GM23248 (cell line): ENCODE measurements around the gene DHX29. TPM values are rescaled to one million over a fixed set of nuclear protein-coding genes. Genes with fewer than 3 reads are reported as not detected.

ENCODE experiments used
- DNase-seq: peaks from one replicate; pipeline ENCODE4 v3.0.0-alpha.2; 2015
- H2AFZ ChIP-seq: fragments of 200-600 bp; sonication (generic); 2 replicates; pipeline ENCODE4 v1.6.1; 2016; ENCODE audit warnings: antibody characterized with exemption
- H3F3A ChIP-seq: fragments of 200-600 bp; sonication (generic); 2 replicates; pipeline ENCODE4 v1.6.1; 2016; ENCODE audit warnings: mild to moderate bottlenecking, antibody characterized with exemption, mixed run types; ENCODE audit not compliant: insufficient read depth
- H3K27ac ChIP-seq: fragments of 200-600 bp; sonication (generic); 2 replicates; pipeline ENCODE4 v1.5.1; 2016; ENCODE audit warnings: mild to moderate bottlenecking
- H3K27me3 ChIP-seq: fragments of 200-600 bp; sonication (generic); replicated peaks from 2 replicates; pipeline ENCODE4 v1.6.1; 2016; ENCODE audit warnings: mild to moderate bottlenecking; ENCODE audit not compliant: insufficient read depth
- H3K36me3 ChIP-seq: fragments of 200-600 bp; sonication (generic); 2 replicates; pipeline ENCODE4 v1.6.1; 2016; ENCODE audit warnings: low read depth, mild to moderate bottlenecking
- H3K4me1 ChIP-seq: fragments of 200-600 bp; sonication (generic); 2 replicates; pipeline ENCODE4 v1.6.1; 2016; ENCODE audit warnings: mild to moderate bottlenecking; ENCODE audit not compliant: insufficient read depth
- H3K4me2 ChIP-seq: fragments of 200-600 bp; sonication (generic); one replicate; pipeline ENCODE4 v1.6.1; 2016; ENCODE audit warnings: mild to moderate bottlenecking; ENCODE audit not compliant: unreplicated experiment
- H3K4me3 ChIP-seq: fragments of 200-600 bp; sonication (generic); 2 replicates; pipeline ENCODE4 v1.5.1; 2016; ENCODE audit warnings: mild to moderate bottlenecking
- H3K79me2 ChIP-seq: fragments of 200-600 bp; sonication (generic); 2 replicates; pipeline ENCODE4 v1.6.1; 2016; ENCODE audit warnings: mild to moderate bottlenecking; ENCODE audit not compliant: insufficient read depth
- H3K9ac ChIP-seq: fragments of 200-600 bp; sonication (generic); 2 replicates; pipeline ENCODE4 v1.6.1; 2016; ENCODE audit warnings: mild to moderate bottlenecking
- H3K9me2 ChIP-seq: fragments of 200-600 bp; sonication (generic); 2 replicates; pipeline ENCODE4 v1.6.1; 2016; ENCODE audit warnings: mixed run types, mild to moderate bottlenecking, moderate library complexity; ENCODE audit not compliant: insufficient read depth
- H3K9me3 ChIP-seq: fragments of 200-600 bp; sonication (generic); one replicate; pipeline ENCODE4 v1.6.1; 2017; ENCODE audit warnings: low read depth
- H4K20me1 ChIP-seq: fragments of 200-600 bp; sonication (generic); 2 replicates; pipeline ENCODE4 v1.6.0; 2016; ENCODE audit not compliant: insufficient read depth
- EZH2 ChIP-seq: fragments of 200-600 bp; sonication (generic); IDR thresholded peaks from 2 replicates; pipeline ENCODE4 v1.6.1; 2018; ENCODE audit warnings: antibody characterized with exemption, mild to moderate bottlenecking; ENCODE audit not compliant: insufficient read depth, poor library complexity, severe bottlenecking
- EZH2phosphoT487 ChIP-seq: fragments of 200-600 bp; sonication (generic); IDR thresholded peaks from 2 replicates; pipeline ENCODE4 v1.6.1; 2018; ENCODE audit warnings: antibody characterized with exemption, moderate library complexity, mild to moderate bottlenecking, low read depth; ENCODE audit not compliant: insufficient read depth
- WGBS, 2 experiments: methylation state at CpG; one replicate each; pipeline ENCODE4 v1.1.6; 2015 to 2017; ENCODE audit warnings: low lambda C conversion rate in 2 of 2, low coverage in 1 of 2; ENCODE audit errors: missing lambda C conversion rate in 2 of 2; 5-methylcytosine and 5-hydroxymethylcytosine counted together
- in situ Hi-C: fragments of 300-500 bp; cut with MboI; formaldehyde crosslinking; loops from 2 replicates; pipeline ENCODE4 v1.15.0; 2020
- polyA plus RNA-seq: library from polyadenylated mRNA; unstranded; fragments of >200 nt; fragmentation: Nextera tagmentation; extraction: Ambion mirVana; gene quantifications from 2 replicates; pipeline ENCODE4 v1.2.1, GENCODE V29; 2016
- total RNA-seq: library from RNA; depleted of rRNA; stranded (reverse); fragments of >200 nt; shearing (Covaris generic); gene quantifications from 2 replicates; pipeline ENCODE4 v1.2.3, GENCODE V29; 2014

Gene DHX29
- total and polyA plus RNA-seq, 2 experiments from 2014 or later = 35.8 to 65.6 TPM

- Histone ChIP-seq H3K4me1 (peaks cover 38% of the 10 kb centered on the region), H4K20me1 (no peaks in the 10 kb centered on the region), H3K4me2 (peak overlapping the region; percentile 99), H3F3A (peaks cover 53% of the 10 kb centered on the region), H3K9ac (peak overlapping the region; percentile 96), H3K27ac (no peak overlapping the region), H3K4me3 (peak overlapping the region; percentile 90), H3K79me2 (peaks cover 90% of the 10 kb centered on the region), H3K9me2 (no peaks in the 10 kb centered on the region), H2AFZ (0 out of 2 replicates have a peak overlapping the region, but pooled peaks have one; percentile 94), H3K27me3 (no peaks in the 10 kb centered on the region), H3K9me3 (no peaks in the 10 kb centered on the region), H3K36me3 (peaks cover 19% of the 10 kb centered on the region; the same call in 1 of the 2 replicates)
- in situ Hi-C loops = no loop called here
- no peak for DNase-seq
- TF ChIP-seq EZH2phosphoT487 (no peak), EZH2 (no peak)
- WGBS, 2 experiments = 77 to 79% methylated on average over 4 of the region's 4 CpGs
Measured at GRCh38 chr5:55305345-55305744, 2.1 kb downstream of the DHX29 start.

- TF ChIP-seq EZH2 (no peak), EZH2phosphoT487 (no peak)
- Histone ChIP-seq H4K20me1 (no peaks in the 10 kb centered on the region), H3K9me2 (no peaks in the 10 kb centered on the region), H3K79me2 (peaks cover 90% of the 10 kb centered on the region), H3K9ac (peak overlapping the region; percentile 96; the same call in 1 of the 2 replicates), H3K36me3 (peaks cover 19% of the 10 kb centered on the region; the same call in 1 of the 2 replicates), H3K27me3 (no peaks in the 10 kb centered on the region), H2AFZ (no peak overlapping the region), H3K4me1 (peaks cover 33% of the 10 kb centered on the region), H3K27ac (no peak overlapping the region), H3K9me3 (no peaks in the 10 kb centered on the region), H3K4me2 (peak overlapping the region; percentile 99), H3K4me3 (peak overlapping the region; percentile 90; the same call in 1 of the 2 replicates), H3F3A (peaks cover 53% of the 10 kb centered on the region)
- in situ Hi-C loops = no loop called here
- 98% methylated on average over 6 of the region's 6 CpGs for WGBS, 2 experiments
- no peak for DNase-seq
Measured at GRCh38 chr5:55304584-55304983, 2.9 kb downstream of the DHX29 start.

- TF ChIP-seq EZH2phosphoT487 = peak; percentile 69; the same call in 1 of the 2 replicates
- no peak for TF ChIP-seq EZH2
- peak overlapping the region; percentile 53 for H3K4me2 ChIP-seq
- in situ Hi-C loops = no loop called here
- H3K36me3 ChIP-seq = peaks cover 21% of the 10 kb centered on the region; the same call in 1 of the 2 replicates
- peak overlapping the region; percentile 32; the same call in 1 of the 2 replicates for H3K9ac ChIP-seq
- H3K4me1 ChIP-seq = peaks cover 26% of the 10 kb centered on the region
- no peak overlapping the region for H2AFZ ChIP-seq
- no peaks in the 10 kb centered on the region for H3K27me3 ChIP-seq
- peak overlapping the region; percentile 59 for H3K27ac ChIP-seq
- DNase-seq = peak; percentile 95
- H3K9me3 ChIP-seq = no peaks in the 10 kb centered on the region
- H3K79me2 ChIP-seq = peaks cover 90% of the 10 kb centered on the region
- H4K20me1 ChIP-seq = no peaks in the 10 kb centered on the region
- H3F3A ChIP-seq = peaks cover 52% of the 10 kb centered on the region
- H3K4me3 ChIP-seq = peak overlapping the region; percentile 56
- H3K9me2 ChIP-seq = no peaks in the 10 kb centered on the region
- WGBS, 2 experiments = 24 to 26% methylated on average over 4 of the region's 4 CpGs
Measured at GRCh38 chr5:55303238-55303690, 4.2 kb downstream of the DHX29 start.

GRCh38 chr5:55300890-55301289 is 6.6 kb downstream of the DHX29 start:
- H3K4me1 ChIP-seq = peaks cover 23% of the 10 kb centered on the region
- TF ChIP-seq EZH2phosphoT487 = no peak
- no peak for TF ChIP-seq EZH2
- no peak for DNase-seq
- H3K27ac ChIP-seq = no peak overlapping the region
- 96 to 98% methylated on average over 2 of the region's 2 CpGs for WGBS, 2 experiments
- peaks cover 95% of the 10 kb centered on the region for H3K79me2 ChIP-seq
- no peak overlapping the region for H3K4me2 ChIP-seq
- no peaks in the 10 kb centered on the region for H3K9me3 ChIP-seq
- H4K20me1 ChIP-seq = no peaks in the 10 kb centered on the region
- H3K36me3 ChIP-seq = peaks cover 44% of the 10 kb centered on the region
- H2AFZ ChIP-seq = no peak overlapping the region
- no peak overlapping the region for H3K4me3 ChIP-seq
- no peaks in the 10 kb centered on the region for H3K27me3 ChIP-seq
- peaks cover 40% of the 10 kb centered on the region for H3F3A ChIP-seq
- H3K9ac ChIP-seq = no peak overlapping the region
- in situ Hi-C loops = no loop called here
- no peaks in the 10 kb centered on the region for H3K9me2 ChIP-seq
